Activated CD8-positive, alpha-beta memory T cell treated with anti-CD3 and anti-CD28 coated beads for 48 hours (primary cell): Measurements from ENCODE around the gene OLFML2A.
"Not testable (repeated sequence)": the region's sequence is repeated elsewhere in the genome, so short reads cannot be mapped to it uniquely, and the experiment has no call there.

Source experiments
- DNase-seq, 3 experiments: peaks; one replicate each; pipeline ENCODE4 v3.0.0-alpha.2; 2020; ENCODE audit warnings: low read depth in 2 of 3, low spot score in 2 of 3

OLFML2A gene

DNA sequence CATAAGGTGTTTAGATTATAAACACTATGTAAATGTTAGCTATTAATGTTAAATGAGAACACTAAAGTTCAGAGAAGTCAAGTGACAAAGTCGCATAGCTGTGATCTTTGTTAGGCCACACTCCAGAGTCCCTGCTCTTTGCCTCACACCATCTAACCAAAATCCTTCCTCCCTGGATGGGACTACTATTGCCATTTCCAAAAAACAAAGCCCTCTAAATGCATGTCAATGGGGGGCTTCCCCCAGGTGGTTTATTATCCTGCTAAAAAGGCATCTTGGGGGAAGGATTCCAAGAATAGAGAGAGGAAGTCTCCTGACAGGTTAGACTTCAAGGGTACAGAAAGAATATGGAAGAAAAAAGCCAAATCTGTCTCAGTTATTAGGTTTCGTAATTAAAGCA lies 16.2 kb upstream of the OLFML2A start:
- DNase-seq: no peak

DNA sequence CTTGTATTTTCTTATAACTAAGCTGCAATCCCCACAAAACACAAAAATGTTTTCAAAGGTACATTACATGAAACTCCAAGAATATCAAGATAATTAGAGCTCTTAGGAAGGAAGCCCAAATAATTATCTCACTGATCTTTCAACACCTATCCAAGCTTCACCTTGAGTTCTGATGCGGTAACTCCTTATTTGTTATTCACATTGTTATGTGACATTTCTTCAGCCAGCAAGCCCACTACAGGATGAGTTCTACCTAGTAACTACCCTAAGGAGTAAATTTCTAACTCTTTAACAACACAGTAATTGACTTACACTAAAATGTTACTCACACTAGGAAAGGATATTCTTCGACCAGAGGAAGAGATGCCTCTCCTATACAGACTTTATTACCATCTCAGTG lies 15.7 kb upstream of the OLFML2A start:
- no peak for DNase-seq

GRCh38 chr9:124761710-124762109 lies 15.2 kb upstream of the OLFML2A start:
- no peak for DNase-seq

GRCh38 chr9:124762633-124763032 lies 14.3 kb upstream of the OLFML2A start:
- DNase-seq: no peak

DNA sequence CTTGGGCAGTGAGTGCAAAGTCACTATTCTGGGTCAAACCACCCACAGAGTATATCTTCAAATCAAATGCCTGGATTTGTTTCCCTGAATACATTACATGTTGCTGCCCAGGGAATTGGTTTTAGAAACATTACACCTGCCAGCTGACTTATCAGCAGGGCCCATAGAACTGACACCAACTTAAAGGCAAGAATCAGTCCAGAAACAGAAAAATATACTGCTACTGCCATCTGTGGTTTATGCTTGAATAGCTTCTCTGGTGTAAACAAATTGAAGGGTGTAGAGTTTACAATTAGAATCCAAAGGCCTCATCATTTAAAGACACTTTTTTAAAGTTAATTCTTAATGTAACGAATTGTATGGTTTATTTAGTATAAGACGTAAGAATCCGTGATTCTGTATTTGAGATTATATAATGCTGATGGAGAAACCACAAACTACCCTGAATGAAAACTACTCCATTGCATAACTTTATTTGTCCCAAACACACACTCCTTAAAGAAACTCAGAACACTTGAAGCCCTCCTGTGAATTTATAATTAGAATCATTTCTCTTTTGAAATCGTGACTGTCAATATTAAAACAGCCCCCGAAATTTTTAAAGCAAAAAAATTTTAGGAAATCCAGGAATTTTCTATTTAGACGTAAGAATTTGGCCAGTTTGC lies 12.0 kb upstream of the OLFML2A start:
- DNase-seq: no peak

- DNase-seq: no peak
Observed at GRCh38 chr9:124765439-124765835, 11.5 kb upstream of the OLFML2A start.

DNA sequence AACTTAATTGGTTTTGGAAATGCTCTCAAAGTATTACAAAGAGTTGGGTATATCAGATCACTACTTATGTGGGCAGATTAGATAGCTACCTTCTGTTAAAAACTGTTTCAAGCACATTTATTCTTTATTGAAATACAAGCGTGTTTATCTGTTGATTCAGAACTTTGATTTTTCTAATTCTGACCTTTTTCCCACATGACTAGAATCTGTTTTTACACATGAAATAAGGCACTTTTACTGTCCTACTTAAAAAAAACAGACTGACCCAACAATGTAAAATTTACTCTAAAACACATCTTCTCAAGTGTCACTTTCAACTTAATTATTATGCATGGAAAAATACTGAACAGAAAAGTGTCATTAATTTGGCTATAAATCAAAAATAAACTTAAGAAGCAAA lies 10.6 kb upstream of the OLFML2A start:
- no peak for DNase-seq

DNA sequence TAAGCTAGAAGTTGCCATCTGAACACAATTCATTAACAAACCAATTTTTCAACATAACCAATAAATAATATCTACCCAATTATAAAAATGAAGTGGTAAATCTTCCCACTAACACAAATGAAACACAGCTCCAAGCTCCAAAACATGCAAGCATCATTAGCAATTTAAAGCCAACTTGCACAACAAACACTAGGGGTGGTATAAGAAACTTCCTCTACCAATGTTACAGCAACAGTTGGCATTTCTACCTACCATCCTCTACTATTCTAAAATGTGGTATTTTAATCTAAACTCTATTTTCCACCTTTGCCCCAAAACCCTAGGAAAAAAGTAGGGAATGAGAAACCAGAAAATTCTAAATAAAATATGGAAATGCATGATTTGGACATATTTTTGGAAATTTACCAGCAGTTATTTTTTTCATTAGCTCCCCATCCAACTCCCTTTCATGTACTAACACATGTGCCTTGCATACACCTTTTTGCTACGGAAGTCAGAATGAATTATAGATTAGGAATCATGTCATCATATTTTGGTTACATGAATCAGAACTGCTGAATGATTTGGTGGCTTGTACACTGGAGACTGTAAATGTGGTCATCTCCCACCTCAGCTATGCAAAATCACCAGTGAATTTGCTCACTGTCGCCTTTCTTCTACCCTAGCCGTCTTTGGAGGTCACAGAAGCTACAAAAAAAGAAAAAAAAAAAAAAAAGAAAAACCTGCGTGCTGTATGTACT lies 9.9 kb upstream of the OLFML2A start:
- DNase-seq: no peak

GRCh38 chr9:124767821-124768220 lies 9.1 kb upstream of the OLFML2A start:
- DNase-seq: no peak

DNA sequence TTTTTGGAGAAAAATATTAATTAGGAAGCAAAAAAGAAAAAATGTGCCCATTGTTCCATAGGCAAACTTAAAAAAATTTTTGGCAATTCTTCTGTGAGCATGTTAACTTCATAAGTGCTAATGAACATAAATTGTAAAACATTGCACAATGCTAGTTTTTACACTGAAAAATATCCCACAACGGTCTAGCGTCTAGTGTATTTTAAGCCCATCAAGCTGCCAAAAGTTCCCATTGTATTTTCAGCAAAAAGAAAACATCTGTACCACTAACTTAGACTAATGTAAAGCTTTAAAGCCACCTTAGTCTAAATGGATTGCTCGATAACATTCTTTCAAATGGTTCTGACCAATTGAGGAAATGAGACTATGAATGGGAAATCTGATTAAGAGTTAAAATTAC lies 8.6 kb upstream of the OLFML2A start:
- no peak for DNase-seq

DNA sequence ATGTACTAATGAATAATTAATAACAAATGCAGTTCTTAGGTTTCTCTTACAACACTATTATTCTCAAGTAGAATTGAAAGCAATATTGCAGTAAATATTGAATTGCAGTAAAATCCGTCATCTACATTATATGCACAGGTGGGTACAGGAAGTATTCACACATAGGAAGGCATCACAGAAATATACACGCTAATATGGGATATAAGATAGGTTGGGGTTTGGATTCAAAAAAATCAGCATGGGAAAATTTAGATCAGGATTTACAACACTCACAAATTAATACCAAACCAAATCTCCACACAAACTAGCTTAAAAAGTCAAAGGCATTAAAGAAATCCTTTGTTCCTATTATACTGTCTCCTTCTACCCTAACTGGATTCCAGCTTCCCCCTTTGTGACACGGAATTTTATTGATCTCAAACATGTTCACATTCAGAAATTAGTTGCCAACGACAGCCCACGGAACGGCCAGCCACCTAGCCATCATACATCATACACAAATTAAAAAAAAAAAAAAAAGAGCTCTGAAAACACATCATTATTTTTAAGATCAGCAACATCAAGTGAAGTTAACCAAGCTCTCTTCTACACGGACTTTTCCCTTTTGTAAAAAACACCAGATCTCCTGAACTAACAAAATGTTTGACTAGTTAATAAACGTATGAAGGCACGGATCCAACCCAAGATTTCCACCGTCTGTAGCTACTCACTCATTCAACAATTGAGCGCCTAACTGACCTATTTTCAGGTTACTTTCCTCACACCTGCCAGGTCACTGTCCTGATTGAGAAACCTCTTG lies 8.0 kb upstream of the OLFML2A start:
- DNase-seq: no peak

DNA sequence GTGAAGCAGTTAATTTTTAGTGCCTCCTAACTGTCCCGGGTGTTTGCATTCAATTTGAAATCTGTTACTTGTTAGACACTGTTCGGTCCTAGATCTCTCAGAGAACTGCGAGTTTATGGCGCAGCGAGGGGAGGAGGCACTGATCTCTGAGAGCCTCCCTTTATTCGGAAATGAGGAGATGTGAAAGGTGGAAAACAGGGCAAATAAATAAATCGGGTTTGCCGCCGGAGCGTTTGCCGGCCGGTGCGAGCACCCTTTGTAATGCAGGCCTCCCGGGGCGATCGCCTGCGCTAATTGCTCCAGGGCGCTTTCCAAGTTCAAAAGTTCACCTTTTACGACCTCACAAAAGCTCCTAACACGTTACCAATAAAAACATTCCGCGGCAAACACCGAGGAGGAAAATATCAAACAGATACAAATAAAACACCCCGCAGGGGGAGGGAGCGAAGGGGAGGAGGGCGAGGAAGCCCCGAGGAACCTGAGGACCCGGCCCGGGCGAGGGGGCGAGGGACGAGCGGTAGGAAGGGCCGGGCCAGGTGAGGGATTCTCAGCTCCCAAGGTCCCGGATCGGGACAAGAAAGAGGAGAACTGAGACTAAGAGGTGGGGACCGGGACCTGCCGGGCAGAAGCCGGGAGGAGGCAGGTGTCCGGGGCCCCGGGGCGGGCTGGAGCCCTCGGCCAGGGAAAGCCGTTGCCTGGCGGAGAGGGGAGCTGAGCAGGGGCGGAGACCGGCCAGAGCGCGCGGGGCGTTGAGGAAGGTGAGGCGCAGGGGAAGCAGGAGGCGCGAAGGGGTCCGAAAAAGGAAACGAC lies 7.2 kb upstream of the OLFML2A start:
- DNase-seq: no peak

GRCh38 chr9:124770359-124771020 lies 6.4 kb upstream of the OLFML2A start:
- DNase-seq: no peak

- peak; percentile 78 to 83 (median 80) for DNase-seq
Observed at GRCh38 chr9:124771021-124771866, 5.7 kb upstream of the OLFML2A start, which contains the start of gene NR6A1. Gene NR6A1 (minus strand): TSS chr9:124771311.

- no peak for DNase-seq
Observed at GRCh38 chr9:124771867-124772679, 4.9 kb upstream of the OLFML2A start.

GRCh38 chr9:124772877-124773276 lies 4.1 kb upstream of the OLFML2A start:
- not testable (repeated sequence) for DNase-seq

- DNase-seq: no peak
Observed at GRCh38 chr9:124773473-124774128, 3.3 kb upstream of the OLFML2A start.
